CD4-positive, alpha-beta T cell treated with Interleukin-21 for 1 hour (primary cell): ENCODE data around the gene MFF.
"Not testable (repeated sequence)": the region's sequence is repeated elsewhere in the genome, so short reads cannot be mapped to it uniquely, and the experiment has no call there.

Experiments used
- DNase-seq: peaks from one replicate; pipeline ENCODE4 v3.0.0-alpha.2; 2020

The MFF gene

DNA sequence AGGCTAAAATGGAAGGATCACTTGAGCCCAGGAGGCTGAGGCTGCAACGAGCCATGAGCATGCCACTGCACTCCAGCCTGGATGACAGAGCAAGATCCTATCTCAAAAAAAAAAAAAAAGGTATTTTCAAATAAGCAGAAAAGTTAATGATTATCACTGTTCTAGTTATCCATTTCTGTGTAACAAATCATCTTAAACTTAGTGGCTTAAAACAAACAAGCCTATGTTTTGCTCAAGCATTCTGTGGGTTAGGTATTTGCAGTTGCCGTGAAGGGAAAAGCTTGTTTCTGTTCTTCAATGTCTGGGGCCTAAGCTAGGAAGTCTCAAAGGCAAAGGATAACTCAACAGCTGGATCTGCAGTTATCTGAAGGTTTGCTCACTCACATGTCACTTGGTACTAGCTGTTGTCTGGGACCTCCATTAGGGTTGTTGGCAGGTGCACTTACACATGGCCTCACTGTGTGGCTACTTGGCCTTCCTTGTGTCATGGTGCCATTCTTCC, 14.1 kb downstream of the MFF start:
- no peak for DNase-seq

DNA sequence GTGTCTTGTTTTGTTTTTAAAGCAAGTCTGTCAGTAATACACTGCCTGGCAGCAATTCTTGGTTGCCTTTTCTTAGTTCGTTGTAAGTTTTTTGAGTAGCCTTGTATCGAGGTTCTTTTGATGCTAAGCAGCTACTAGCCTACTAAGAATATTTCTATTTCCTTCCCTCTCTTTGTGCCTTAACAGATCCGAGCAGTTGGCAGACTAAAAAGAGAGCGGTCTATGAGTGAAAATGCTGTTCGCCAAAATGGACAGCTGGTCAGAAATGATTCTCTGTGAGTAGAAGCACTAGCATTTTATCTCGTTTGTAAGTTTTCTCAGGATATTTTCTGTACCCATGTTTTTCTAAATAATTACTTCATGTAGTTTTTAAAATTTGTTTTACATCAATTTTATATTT, 15.1 kb downstream of the MFF start:
- no peak for DNase-seq

DNA sequence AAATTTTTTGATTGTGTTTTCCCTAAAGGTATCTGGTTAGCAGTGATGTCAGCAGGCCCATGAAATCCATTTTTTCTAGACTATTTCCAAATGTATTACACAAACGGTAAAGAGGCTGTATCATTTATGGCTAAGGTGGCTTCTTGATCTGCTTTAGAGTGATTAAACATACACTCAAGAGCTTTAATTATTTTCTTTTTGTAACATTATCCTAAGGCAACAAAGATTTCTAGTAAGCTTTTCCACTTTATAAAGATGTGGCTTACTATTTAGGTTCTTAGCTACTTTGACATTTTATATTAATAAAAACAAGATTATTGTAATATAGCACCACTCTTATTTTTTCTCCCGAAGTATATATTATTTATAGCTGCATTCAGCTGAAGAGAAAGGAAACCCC, 16.5 kb downstream of the MFF start:
- DNase-seq: no peak

DNA sequence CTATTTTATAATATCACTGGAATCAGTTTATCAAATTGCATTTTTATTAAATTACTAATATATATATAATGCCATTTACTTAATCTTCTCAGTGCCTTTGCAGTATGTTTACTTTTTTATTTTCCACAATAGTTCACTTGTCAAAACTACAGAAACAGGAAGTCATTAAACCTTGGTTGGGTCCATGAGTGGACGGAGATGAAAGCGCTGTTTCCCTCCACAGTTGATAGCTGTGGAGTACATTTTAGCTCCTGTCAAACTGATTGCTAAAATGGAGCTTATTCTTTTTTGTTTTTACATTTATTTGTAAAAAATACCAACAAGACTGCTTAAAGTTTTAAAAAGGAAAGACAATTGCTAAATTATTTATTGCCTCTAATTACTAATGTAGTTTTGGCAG, 19.2 kb downstream of the MFF start:
- DNase-seq: no peak

DNA sequence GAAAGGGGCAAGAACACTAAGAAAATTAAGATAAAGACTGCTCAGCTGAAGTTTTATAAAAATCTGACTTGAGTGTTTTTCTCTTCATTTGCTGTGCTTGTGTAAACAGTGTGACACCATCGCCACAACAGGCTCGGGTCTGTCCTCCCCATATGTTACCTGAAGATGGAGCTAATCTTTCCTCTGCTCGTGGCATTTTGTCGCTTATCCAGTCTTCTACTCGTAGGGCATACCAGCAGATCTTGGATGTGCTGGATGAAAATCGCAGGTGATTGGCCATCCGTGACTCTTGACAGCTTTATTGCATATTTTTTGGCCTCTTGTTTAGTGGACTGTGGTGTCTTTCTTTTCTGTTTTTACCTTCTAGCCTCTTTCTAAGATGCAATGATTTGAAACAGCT, 22.1 kb downstream of the MFF start:
- DNase-seq: no peak

DNA sequence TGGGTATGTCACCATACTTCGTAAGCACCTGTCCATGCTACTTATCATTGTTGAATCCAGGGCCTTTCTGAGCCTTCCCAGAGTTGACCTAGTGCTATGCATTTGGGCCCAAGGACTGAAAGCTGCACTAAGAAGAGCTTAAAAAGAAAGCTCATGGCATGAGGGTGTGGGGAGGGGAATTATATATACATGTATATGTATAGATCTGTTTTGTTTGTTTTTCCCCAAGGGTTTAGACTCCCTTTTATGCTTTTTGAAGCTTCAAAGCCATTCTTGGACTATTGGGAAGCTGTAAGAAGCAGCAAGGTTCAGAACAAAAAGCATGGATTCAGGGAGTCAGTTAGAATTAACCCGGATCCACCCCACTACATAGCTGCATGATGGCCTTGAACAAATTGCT, 23.3 kb downstream of the MFF start:
- DNase-seq: no peak

DNA sequence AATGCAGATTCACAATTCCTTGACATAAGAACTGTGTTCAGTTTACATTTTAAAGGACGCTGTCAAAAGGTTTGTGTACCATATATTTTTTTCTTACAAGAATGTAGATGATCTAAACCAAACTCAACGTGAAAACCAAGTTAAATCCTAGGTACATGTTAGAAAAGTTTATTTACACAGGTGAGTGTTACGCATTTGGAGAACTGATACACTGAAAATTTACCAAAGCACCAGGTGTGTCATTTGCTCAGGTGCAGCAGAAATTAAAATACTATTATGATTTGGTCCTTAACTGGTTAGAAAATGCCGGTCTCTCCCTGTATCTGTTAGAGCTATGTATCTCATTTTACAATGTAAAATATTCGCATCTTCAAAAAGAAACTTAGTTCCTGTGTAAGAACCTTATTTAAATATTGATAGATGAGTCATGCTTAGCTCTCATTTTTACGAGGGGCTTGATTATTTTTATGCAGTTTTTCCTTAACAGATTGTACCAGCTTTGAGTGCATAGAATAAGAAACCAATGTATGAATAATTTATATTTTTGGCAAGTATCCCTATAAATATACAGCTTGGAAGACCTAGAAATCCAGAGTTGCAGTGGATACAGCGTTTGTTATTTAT, 25.1 kb downstream of the MFF start:
- no peak for DNase-seq

DNA sequence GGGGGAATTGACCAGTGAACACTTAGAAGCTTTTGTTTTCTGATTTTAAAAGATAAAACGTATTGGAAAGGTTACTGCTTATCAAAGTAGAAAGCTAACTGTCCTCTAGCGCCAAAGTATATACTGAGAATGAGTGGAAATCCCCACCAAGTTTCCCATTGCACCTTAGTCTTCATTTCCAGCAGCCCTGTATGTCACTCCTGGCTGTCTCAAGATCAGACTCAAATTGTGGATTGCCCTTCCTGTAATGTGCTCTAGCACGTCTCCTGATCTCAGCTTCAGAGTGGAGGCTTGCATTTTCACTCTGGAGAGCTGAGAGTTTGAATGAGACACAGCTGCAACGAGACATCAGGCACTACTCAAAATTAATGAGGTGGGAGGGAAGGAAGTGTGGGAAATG, 26.6 kb downstream of the MFF start:
- DNase-seq: no peak

DNA sequence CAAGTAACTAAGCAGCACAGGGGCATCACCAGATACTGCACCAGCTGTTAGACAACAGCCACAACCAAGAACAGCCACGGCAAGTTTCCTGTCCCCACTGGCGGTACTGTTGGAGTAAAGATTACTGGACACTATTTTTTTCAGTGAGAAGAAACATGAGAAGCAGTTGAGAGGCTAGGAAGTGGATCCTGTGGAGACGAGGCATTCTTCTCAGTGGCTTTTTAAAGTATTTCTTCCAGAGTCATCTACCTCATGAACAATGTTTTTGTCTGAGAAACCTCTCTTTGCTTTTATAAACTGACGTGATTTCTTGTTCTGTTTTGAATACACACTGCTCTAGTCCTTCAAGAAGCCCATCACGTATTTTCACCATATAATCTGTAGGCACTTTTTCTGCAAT, 35.3 kb downstream of the MFF start:
- DNase-seq: no peak

DNA sequence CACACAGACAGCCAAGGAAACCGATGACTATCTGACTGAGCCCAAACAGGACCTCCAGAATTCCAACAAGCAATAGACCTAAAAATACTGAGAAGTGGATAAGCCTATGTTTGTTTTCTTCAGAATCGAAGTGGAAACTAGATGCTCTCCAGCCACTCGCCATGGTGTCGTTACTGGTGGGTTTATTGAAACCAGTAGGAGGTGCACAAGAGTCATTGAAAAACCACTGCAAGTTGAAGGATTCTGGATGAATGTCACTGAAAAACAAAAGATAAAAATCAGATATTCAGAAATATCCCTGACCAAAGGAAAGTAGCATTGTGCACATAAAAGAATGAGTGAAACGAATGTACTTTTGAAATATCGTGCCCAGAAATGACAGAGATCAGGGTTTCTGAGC, 38.7 kb downstream of the MFF start:
- DNase-seq: peak; percentile 24

DNA sequence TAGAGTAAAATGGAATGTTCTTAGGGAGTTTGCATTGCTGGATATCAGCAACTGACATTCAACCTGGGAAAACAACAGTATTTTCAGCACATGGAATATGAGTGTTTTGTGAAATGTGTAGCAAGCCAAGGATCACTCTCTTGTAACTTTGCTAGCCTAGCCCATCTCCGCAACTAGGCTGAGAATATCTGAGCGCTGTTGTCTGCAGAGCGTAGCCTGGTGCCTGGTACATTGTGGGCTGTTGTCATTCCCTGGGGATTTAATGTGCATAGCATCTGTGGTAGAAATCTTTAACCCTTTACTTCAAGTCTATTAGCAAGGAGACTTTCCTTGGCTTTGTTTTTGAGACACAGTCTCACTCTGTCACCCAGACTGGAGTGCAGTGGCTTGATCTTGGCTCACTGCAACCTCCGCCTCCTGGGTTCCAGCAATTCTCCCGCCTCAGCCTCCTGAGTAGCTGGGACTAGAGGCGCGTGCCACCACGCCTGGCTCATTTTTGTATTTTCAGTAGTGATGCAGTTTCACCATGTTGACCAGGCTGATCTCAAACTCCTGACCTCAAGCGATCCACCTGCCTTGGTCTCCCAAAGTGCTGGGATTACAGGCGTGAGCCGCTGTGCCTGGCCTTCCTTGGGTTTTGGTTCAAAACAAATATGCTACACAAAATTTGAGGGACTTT, 39.7 kb downstream of the MFF start:
- not testable (repeated sequence) for DNase-seq

DNA sequence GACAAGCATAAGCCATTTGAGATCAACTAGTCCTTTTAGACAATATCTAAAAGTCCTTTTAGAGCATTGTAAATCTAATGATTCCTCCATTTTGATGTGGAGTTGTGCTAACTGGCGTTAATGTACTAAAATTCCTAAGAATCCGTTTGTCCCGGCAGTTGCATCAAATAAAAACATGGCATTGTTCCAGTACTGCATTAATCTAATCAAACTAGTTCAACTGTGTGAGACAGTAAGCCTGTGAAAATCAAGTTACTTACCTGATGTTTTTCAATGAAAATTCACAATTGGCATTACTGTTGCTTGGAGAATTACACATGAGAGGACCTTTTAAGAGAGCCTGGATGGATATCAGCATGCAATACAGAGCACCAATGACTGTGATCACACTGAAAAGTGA, 40.8 kb downstream of the MFF start:
- DNase-seq: no peak

DNA sequence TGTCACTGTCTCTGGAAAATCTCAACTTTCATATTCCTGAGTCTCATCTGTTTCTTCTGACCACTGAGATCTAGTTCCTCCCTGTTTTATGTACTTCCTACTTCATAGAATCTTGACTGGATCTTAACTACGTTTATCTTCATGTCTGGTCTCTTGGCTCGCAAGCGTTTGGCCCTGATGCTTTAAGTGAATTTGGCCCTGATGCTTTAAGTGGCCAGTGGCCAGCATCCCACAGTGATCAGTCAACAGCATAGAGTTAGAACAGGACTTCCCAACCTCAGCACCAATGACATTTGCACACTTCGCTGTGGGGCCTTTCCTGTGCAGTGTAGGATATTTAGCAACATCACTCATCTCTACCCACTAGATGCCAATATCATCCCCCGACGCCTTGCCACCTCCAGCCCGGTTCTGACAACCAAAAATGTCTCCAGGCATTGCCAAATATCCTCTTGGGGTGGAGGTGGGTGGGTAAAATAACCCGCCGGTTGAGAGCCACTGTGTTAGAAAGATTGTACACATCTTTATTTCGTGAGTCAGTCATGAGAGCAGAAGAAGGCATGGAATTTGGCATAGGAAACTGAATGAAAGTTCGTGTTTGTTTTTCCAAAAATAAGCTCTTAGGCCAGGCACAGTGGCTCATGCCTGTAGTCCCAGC, 41.8 kb downstream of the MFF start:
- DNase-seq: no peak

DNA sequence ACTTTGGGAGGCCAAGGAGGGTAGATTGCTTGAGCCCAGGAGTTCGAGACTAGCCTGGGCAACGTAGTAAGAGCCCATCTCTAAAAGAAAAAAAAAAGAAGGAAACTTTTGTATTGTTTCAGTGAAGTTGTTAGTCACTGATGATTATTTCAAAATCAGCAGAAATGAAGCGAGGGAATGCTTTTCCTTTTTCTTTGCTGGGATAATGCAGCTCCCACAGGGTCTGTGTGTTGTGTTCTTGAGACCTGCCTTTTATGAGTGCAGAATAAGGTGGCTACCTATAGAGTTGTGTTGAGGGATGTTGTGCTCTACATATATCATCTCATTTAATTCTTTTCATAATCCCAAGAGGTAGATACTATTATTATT, 42.4 kb downstream of the MFF start:
- DNase-seq: no peak

DNA sequence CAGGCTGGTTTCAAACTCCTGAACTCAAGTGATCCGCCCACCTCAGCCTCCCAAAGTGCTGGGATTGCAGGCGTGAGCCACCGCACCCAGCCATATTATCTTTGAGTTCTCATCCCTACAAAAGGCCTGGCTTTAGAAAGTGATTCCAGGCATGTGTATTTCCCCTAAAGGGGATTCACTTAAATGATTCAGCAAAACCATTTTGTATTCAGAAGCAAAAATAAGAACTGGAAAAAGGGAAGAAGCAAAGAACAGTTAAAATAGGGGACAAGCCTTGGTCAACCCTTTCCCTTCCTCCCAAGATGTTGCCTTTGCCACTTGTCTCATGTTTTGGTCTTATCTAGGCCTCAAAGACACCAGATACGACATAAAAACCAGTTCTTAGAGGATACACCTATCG, 43.5 kb downstream of the MFF start:
- no peak for DNase-seq

DNA sequence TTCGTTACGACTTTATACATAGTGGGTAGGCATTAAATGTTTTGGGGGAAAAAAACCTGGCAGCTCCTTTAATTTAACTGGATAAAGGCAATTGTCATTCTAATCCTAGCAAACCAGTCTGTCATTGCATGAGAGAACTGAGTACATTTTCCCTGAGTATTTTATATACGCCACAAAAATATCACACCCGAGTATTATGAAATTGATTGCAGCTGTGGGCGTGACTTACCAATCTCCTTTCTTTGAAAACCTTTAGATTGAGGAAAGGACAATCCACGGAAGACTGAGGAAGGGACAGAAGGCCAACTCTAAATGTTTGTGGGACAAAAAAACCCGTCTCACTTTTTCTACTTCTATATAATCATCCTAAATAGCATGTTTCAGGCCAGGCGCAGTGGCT, 45.0 kb downstream of the MFF start:
- no peak for DNase-seq

DNA sequence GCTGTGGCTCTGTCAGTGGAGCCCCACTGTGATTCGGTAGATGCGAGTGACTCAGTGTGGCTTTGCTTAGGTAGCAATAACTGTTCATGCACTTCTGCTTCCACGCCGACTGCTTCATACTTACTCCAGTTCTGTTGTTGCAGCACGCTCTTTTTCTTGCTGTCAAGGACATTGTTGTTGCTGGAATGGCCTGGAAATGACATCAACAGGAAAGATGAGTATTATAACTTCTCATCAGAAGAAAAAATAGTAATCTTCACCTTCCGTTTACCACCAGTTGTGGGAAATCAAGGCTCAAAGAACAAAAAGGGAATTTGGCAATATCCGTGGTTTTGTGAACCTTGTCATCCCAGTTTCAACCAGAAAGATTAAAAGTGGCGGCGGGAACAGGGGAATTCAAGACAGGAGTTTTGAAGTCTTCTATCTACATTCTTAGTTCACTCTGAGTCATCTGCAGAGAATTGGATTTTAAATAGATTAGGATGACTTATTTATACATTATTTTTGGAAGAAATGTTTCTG, 45.8 kb downstream of the MFF start:
- DNase-seq: peak; percentile 14

DNA sequence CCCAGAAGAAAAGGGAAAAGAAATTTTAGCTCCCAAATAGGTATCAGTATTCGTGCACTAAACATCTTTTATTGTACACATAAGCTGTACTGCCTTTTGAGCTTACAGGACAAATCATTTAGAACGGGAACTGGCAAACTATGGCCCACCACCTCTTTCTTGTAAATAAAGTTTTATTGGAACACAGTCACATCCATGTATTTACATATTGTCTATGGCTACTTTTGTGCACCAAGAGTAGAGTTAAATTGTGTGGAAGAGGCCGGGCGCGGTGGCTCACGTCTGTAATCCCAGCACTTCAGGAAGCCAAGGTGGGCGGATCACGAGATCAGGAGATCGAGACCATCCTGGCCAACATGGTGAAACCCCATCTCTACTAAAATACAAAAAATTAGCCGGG, 48.3 kb downstream of the MFF start:
- no peak for DNase-seq

DNA sequence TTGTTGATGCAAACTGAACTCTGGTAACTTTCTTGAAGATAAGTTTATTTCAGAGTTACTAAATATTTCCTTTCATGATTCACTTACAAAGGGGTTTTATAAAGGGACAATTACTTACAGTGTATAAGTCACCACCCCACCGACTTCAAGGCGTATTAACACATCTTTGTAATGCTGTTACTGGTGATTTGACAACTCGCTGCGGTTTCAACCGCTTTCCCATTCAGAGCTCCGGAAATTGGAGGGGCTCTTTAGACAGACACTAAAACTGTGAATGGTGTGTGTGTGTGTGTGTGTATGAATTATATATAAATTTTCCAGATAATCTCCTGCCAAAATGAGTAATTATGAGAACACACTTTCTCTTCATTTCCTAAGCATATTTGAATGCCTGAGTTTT, 49.1 kb downstream of the MFF start:
- DNase-seq: peak; percentile 18

DNA sequence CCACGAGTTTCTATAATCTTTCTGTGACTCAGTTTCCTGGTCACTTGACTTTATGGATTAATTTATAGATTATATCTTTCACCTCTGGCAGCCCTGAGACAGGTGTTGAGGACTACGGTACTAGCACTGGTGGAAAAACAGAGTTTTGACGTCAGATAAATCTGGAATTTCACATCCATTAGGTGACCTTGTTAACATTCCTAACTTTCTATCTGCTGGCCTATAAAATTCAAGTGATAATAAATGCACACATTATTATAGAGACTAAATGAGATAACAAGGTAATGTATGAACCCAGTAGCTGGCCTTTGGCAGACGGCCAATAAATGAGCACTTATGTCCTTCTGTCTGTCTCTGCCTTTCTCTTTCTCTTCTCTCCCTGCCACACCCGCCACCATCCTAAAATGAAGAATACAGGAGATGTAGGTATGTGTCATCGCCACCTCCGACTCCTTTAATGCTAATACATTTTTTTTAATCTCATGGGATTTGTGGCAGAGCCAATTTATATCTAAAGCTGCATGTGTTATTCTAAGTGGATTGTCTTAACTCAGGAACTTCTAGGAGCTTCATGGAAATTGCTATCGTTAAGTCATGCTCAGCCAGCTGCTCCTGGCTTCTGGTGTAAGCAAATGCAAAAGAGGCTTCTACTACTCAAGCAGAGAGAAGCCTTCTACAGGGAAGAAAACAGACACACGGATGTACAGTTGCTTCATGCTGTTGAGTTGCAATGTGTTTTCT, 51.8 kb downstream of the MFF start:
- no peak for DNase-seq

DNA sequence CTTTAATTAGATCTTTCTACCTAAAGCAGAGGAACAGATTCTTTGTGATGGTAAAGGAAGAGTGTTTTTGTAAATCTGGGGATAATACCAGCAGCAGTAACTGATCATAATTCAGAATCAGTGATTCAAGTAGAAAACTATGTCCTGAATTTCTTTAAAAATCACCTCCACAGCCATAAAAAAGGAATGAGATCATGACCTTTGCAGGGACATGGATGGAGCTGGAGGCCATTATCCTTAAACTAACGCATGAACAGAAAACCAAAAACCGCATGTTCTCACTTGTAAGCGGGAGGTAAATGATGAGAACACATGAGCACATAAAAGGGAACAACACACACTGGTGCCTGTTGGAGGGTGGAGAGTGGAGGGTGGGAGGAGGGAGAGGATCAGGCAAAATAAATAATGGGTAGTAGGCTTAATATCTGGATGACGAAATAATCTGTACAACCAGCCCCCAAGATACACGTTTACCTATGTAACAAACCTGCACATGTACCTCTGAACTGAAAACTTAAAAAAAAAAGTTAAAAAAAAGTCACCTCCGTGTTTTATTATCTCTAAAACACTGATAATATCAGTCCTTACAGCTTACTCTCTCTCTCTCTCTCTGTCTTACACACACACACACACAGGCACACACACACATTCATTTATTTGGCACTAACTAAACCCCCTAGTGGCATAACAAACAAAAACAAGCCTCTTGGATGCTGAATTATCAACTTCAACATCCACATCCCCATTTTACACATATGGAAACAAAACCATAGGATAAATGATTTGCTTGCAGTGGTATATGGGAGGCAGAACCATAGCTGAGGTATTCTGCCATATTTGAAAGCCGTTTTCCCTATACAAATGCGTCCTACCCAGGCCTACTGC, 52.7 kb downstream of the MFF start:
- no peak for DNase-seq

DNA sequence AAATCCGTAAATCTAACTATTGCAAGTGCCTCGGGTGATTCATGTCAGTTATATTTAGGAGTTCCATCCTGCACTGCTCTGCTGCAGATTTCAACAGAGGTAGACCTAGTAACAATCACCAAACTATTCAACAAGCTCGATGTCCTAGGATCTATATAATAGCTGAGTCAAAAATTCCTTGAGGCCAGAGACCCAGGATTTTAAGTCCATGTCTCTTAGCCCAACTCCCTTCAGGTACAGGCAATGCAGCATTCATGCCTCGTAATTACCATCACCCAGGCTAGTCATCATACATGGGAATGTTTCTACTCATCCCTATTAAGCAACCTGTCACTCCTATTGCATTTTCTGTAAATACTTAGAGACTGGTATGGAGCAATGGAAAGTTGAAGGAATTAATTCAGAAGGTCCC, 53.3 kb downstream of the MFF start:
- DNase-seq: no peak

DNA sequence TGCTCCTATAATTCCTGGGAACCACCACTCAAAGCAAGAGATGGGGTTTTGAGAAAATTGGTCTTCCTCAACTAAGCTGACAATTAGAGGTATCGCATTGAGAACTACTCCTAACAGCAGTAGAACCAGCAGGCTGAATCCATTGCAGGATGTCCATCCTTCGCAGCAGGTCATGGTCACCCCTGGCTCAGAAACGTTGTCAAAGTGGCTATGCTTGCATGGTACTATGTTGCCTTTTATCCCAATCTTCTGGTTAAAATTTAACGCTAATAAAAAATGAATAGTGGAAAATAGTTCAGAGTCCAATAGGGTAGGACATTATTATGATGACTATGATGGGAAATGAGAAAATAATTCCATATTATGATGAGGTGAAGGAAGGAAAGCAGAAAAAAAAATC, 54.0 kb downstream of the MFF start, which contains the start of gene TM4SF20:
TSS of gene TM4SF20 (minus strand) at position 212 of the 400 bp plus-strand sequence. CDS start at position 174, 38 bp downstream.
- no peak for DNase-seq
